ENCODE results near the gene DLG2.
A peak's percentile ranks its signal among the peaks of the same experiment; 100 is the strongest.

GRCh38 chr11:85165819-85166218 lies 461.3 kb downstream of the DLG2 start:
- peak; percentile 28 for TF ChIP-seq CTCF (IDR thresholded peaks at IDR 0.05; ENCODE audit: low read depth, low read length, poor library complexity, severe bottlenecking)
- no peak for TF ChIP-seq EZH2phosphoT487 (IDR thresholded peaks at IDR 0.05; ENCODE audit: borderline replicate concordance, low read length)

Data from DOHH2 (cell line).